HFF-Myc (cell line): ENCODE measurements around the gene SEMA4F.

Source experiments
- DNase-seq: peaks from one replicate; pipeline ENCODE4 v3.0.0-alpha.2; 2011; ENCODE audit warnings: low read depth; ENCODE audit errors: extremely low read depth
- H3K4me3 ChIP-seq: replicated peaks from 2 replicates; pipeline ENCODE4 v1.5.1; 2011; ENCODE audit warnings: low read depth, mild to moderate bottlenecking, control low read depth, low read length
- TF ChIP-seq, protein P1 (sequence below): IDR thresholded peaks from 2 replicates; pipeline ENCODE4 v1.5.1; 2012; ENCODE audit warnings: mild to moderate bottlenecking, low read depth, low read length, control low read depth; ENCODE audit errors: missing control alignments

SEMA4F gene

DNA sequence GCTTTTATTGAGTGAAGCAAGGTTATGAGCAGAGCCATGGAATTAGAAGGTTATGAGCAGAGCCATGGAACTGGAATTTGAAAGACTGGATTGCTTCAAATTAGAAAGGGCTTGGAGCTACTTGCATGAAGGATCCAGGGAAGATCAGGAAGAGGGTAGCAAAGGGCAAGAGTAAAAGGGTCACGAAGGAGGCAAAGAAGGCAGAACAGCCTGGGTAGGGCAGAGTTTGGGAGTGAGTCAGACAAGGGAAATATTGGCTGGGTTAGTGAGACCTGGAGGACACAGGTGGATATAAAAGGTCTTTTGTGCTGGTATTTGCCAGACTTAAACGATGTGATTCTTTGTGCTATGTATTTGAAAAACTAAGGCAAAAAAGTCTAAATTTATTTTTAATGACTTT is 65.0 kb downstream of the SEMA4F start:
- no peak overlapping the region for H3K4me3 ChIP-seq

DNA sequence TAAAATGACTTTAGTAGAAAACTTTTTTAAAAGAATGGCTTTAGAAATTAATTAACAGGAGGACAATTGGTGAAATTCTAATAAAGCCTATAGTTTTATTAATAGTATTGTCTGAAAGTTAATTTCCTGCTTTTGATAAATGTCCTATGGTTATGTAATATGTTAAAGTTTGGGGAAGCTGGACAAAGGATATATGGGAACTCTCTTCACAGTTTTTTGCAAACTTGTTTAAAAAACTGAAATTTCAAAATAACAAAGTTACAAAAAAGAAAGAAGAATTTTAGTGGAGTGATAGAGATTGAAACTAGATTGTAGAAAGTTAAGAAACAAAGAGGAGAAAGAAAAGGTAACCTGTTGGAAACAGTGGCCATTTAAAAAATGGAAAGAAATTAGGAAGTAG is 67.3 kb downstream of the SEMA4F start:
- H3K4me3 ChIP-seq = no peak overlapping the region
- no peak for DNase-seq
- TF ChIP-seq, protein P1, sequence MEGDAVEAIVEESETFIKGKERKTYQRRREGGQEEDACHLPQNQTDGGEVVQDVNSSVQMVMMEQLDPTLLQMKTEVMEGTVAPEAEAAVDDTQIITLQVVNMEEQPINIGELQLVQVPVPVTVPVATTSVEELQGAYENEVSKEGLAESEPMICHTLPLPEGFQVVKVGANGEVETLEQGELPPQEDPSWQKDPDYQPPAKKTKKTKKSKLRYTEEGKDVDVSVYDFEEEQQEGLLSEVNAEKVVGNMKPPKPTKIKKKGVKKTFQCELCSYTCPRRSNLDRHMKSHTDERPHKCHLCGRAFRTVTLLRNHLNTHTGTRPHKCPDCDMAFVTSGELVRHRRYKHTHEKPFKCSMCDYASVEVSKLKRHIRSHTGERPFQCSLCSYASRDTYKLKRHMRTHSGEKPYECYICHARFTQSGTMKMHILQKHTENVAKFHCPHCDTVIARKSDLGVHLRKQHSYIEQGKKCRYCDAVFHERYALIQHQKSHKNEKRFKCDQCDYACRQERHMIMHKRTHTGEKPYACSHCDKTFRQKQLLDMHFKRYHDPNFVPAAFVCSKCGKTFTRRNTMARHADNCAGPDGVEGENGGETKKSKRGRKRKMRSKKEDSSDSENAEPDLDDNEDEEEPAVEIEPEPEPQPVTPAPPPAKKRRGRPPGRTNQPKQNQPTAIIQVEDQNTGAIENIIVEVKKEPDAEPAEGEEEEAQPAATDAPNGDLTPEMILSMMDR = no peak

More for the DNA sequence above, 65.0 kb downstream of the SEMA4F start:
- TF ChIP-seq, protein P1 = no peak
- DNase-seq = no peak

DNA sequence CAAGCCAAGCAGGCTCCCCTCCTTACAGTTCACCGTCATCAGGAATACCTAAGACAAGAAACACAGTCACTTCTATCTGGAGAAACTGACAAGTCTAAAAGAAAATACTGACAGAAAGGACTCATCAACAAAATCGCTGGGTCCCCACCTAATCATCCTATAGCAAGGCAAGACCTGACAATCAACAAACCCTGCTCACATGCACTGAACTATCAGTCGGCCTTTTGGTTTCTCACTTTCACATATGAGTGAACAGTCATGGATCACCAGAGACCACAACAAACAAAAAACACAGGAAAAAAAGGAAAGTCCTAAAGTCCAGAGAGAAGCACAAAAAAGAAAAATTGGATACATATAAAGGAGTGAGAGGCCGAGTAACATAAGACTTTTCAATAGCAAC is 70.4 kb downstream of the SEMA4F start:
- TF ChIP-seq, protein P1 = no peak
- DNase-seq = no peak
- no peak overlapping the region for H3K4me3 ChIP-seq

DNA sequence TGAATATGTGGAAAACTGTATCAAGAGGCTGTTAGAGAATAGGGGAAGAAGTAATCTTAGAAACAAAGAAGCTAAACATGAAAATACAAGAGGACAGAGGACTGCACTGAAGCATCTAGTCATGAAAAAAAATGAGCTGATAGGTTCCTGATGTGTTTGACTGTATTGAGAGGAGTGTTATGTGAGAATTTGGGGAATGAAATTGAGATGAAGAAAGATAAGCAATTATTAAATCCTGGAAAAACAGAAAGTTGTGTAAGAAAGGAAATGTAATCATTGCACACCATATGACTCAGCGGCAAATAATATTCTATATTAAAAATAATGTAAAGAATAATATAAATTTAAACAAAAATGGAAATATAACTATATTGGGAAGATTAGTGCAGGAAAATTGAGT is 71.2 kb downstream of the SEMA4F start:
- TF ChIP-seq, protein P1 = no peak
- no peak overlapping the region for H3K4me3 ChIP-seq
- DNase-seq = no peak

DNA sequence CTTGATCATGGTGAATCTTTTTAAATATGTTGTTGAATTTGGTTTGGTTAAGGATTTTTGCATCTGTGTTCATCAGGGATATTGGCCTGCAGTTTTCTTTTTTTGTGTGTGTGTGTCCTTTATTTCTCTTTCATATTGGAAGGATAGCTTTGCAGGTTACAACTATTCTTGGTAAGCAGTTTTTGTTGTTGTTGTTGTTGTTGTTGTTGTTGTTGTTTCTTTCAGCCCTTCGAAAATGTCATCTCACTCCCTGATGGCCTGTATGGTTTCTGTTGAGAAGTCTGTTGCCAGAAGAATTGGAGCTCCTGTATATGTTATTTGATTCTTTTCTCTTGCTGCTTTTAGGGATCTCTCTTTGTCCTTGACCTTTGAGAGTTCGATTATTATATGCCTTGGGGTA is 74.8 kb downstream of the SEMA4F start:
- DNase-seq = no peak
- TF ChIP-seq, protein P1 = no peak
- H3K4me3 ChIP-seq = no peak overlapping the region

DNA sequence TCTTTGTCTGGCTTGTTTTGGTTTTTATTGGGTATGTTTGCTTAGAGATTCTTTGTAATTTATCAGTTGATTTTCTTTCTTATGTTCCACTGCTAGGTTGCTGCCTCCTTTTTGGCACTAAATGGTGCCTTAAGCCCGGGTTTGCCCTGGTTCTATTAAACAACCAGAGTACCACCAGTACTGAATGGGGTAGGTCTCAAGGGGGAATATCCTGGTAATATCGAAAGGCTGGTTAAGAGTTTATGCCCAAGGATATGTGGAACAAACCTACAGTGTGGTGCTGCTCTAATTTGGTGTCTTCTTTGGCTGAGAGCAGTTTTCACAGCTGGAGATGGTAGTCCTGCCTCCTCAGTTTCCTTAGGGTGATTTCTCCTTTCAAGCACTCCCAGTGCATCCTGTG is 76.5 kb downstream of the SEMA4F start:
- TF ChIP-seq, protein P1 = no peak
- no peak overlapping the region for H3K4me3 ChIP-seq
- DNase-seq = no peak
